Trophoblast cell (in vitro differentiated cells and primary cell): Measurements from ENCODE around the gene DLG2.
A peak's percentile ranks its signal among the peaks of the same experiment; 100 is the strongest.

Experiments used
- DNase-seq, 2 donors: peaks; one replicate each; pipeline ENCODE4 v3.0.0-alpha.2; 2016
- H2AFZ ChIP-seq: 2 replicates; pipeline ENCODE4 v1.6.1; 2013; ENCODE audit warnings: low read length, moderate library complexity, mild to moderate bottlenecking; ENCODE audit not compliant: insufficient read depth, poor library complexity
- H2AK5ac ChIP-seq: 2 replicates; pipeline ENCODE4 v1.6.1; 2013; ENCODE audit warnings: mild to moderate bottlenecking, low read length
- H2BK120ac ChIP-seq: 2 replicates; pipeline ENCODE4 v1.6.1; 2013; ENCODE audit warnings: low read length, mild to moderate bottlenecking, moderate library complexity; ENCODE audit not compliant: insufficient read depth, poor library complexity
- H2BK12ac ChIP-seq: 2 replicates; pipeline ENCODE4 v1.6.1; 2013; ENCODE audit warnings: mild to moderate bottlenecking, low read length, moderate library complexity
- H2BK5ac ChIP-seq: 2 replicates; pipeline ENCODE4 v1.6.1; 2013; ENCODE audit warnings: low read length, low read depth, moderate library complexity, mild to moderate bottlenecking; ENCODE audit not compliant: poor library complexity
- H3K14ac ChIP-seq: 2 replicates; pipeline ENCODE4 v1.6.1; 2013; ENCODE audit warnings: mild to moderate bottlenecking, low read length
- H3K18ac ChIP-seq: 2 replicates; pipeline ENCODE4 v1.6.1; 2013; ENCODE audit warnings: mild to moderate bottlenecking, low read length
- H3K23ac ChIP-seq: 2 replicates; pipeline ENCODE4 v1.6.1; 2013; ENCODE audit warnings: low read length
- H3K27ac ChIP-seq: 2 replicates; pipeline ENCODE4 v1.5.1; 2013; ENCODE audit warnings: low read depth, mild to moderate bottlenecking, inconsistent platforms, low read length, moderate library complexity
- H3K27me3 ChIP-seq: 2 replicates; pipeline ENCODE4 v1.6.1; 2013; ENCODE audit warnings: inconsistent platforms, mild to moderate bottlenecking, low read length, moderate library complexity; ENCODE audit not compliant: insufficient read depth
- H3K36me3 ChIP-seq, 2 experiments: 1 replicate in 1 of 2; 2 replicates in 1 of 2; pipeline ENCODE4 v1.6.1; 2013; ENCODE audit warnings: low read length in 2 of 2, mild to moderate bottlenecking in 2 of 2, moderate library complexity in 1 of 2; ENCODE audit not compliant: insufficient read depth in 2 of 2, control insufficient read depth in 1 of 2
- H3K4ac ChIP-seq: 2 replicates; pipeline ENCODE4 v1.6.1; 2013; ENCODE audit warnings: low read depth, mild to moderate bottlenecking, low read length, moderate library complexity
- H3K4me1 ChIP-seq, 2 experiments: 1 replicate in 1 of 2; 2 replicates in 1 of 2; pipeline ENCODE4 v1.6.1; 2013; ENCODE audit warnings: low read length in 2 of 2, mild to moderate bottlenecking in 2 of 2, moderate library complexity in 1 of 2; ENCODE audit not compliant: insufficient read depth in 2 of 2, control insufficient read depth in 1 of 2
- H3K4me2 ChIP-seq: 2 replicates; pipeline ENCODE4 v1.6.1; 2013; ENCODE audit warnings: inconsistent platforms, mild to moderate bottlenecking, low read length, moderate library complexity
- H3K4me3 ChIP-seq: 2 replicates; pipeline ENCODE4 v1.5.1; 2013; ENCODE audit warnings: mild to moderate bottlenecking, low read depth, low read length, inconsistent platforms
- H3K79me1 ChIP-seq: one replicate; pipeline ENCODE4 v1.6.1; 2013; ENCODE audit warnings: low read length
- H3K79me2 ChIP-seq: 2 replicates; pipeline ENCODE4 v1.6.1; 2013; ENCODE audit warnings: low read length, mild to moderate bottlenecking; ENCODE audit not compliant: control insufficient read depth, insufficient read depth, poor library complexity
- H3K9ac ChIP-seq: 2 replicates; pipeline ENCODE4 v1.6.1; 2013; ENCODE audit warnings: mild to moderate bottlenecking, low read length
- H3K9me3 ChIP-seq: 2 replicates; pipeline ENCODE4 v1.6.1; 2013; ENCODE audit warnings: low read depth, mild to moderate bottlenecking, control low read depth, inconsistent platforms, low read length; ENCODE audit not compliant: insufficient read depth
- H4K12ac ChIP-seq: 2 replicates; pipeline ENCODE4 v1.6.1; 2013; ENCODE audit warnings: low read depth, mild to moderate bottlenecking, low read length, moderate library complexity
- H4K8ac ChIP-seq: 2 replicates; pipeline ENCODE4 v1.6.1; 2013; ENCODE audit warnings: low read depth, mild to moderate bottlenecking, low read length, moderate library complexity
- H4K91ac ChIP-seq: one replicate; pipeline ENCODE4 v1.6.1; 2013; ENCODE audit warnings: low read depth, mild to moderate bottlenecking, low read length, moderate library complexity
- WGBS: extraction: QIAGEN DNeasy Blood & Tissue Kit; methylation state at CpG from one replicate; pipeline ENCODE4 v1.1.7; 2013; ENCODE audit warnings: missing lambda C conversion rate; ENCODE audit not compliant: insufficient read length, insufficient coverage; ENCODE audit errors: extremely low coverage; 5-methylcytosine and 5-hydroxymethylcytosine counted together

Gene DLG2

DNA sequence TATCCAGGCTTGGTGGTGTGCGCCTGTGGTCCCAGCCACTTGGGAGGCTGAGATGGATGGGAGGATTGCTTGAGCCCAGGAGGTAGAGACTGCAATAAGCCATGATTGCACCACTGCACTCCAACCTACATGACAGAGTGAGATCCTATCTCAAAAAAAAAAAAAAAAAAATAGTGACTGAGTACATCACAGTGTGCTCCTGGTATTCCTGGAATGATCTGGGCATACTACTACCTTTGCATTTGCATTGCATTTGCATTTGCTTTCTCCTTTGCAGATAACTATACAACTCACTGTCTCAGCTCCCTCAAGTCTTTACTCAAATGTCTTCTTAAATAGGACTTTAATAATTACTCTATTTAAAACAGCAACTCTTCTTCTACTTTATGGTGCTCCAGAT lies 51.8 kb downstream of the DLG2 start:
- DNase-seq, result peak; percentile 40 to 78
- H3K27me3 ChIP-seq, result no peaks in the 10 kb centered on the region
- H2AFZ ChIP-seq, result no peak overlapping the region
- H2BK120ac ChIP-seq, result no peak overlapping the region
- H3K36me3 ChIP-seq, result peaks cover 0 to 2% of the 10 kb centered on the region in 2 experiments
- no peak overlapping the region for H3K4me3 ChIP-seq
- H3K9ac ChIP-seq, result no peak overlapping the region
- H3K14ac ChIP-seq, result no peak overlapping the region
- no peak overlapping the region for H3K23ac ChIP-seq
- no peaks in the 10 kb centered on the region for H3K79me2 ChIP-seq
- no peaks in the 10 kb centered on the region for H3K9me3 ChIP-seq
- no peak overlapping the region for H3K4me2 ChIP-seq
- no CpG with 5 or more reads among the region's 1 CpG for WGBS
- no peak overlapping the region for H3K18ac ChIP-seq
- H3K27ac ChIP-seq, result no peak overlapping the region
- H4K12ac ChIP-seq, result no peak overlapping the region
- no peaks in the 10 kb centered on the region for H3K79me1 ChIP-seq
- no peak overlapping the region for H4K8ac ChIP-seq
- no peak overlapping the region for H4K91ac ChIP-seq
- no peak overlapping the region for H2BK5ac ChIP-seq
- no peak overlapping the region for H3K4ac ChIP-seq
- H2BK12ac ChIP-seq, result no peak overlapping the region
- no peaks in the 10 kb centered on the region for H3K4me1 ChIP-seq
- H2AK5ac ChIP-seq, result no peak overlapping the region

- Histone ChIP-seq H4K8ac (no peak overlapping the region), H3K4ac (no peak overlapping the region), H3K36me3 (peaks cover 0 to 2% of the 10 kb centered on the region in 2 experiments), H3K4me3 (no peak overlapping the region), H4K91ac (no peak overlapping the region), H2BK5ac (no peak overlapping the region), H2BK12ac (no peak overlapping the region), H3K79me2 (no peaks in the 10 kb centered on the region), H3K18ac (no peak overlapping the region), H4K12ac (no peak overlapping the region), H3K9ac (no peak overlapping the region), H3K27me3 (no peaks in the 10 kb centered on the region), H2AFZ (no peak overlapping the region), H2BK120ac (no peak overlapping the region), H3K9me3 (no peaks in the 10 kb centered on the region), H3K79me1 (no peaks in the 10 kb centered on the region), H3K4me1 (no peaks in the 10 kb centered on the region), H3K4me2 (no peak overlapping the region), H3K23ac (no peak overlapping the region), H3K14ac (no peak overlapping the region), H2AK5ac (no peak overlapping the region), H3K27ac (no peak overlapping the region)
- no CpG with 5 or more reads among the region's 2 CpGs for WGBS
- DNase-seq, result no peak
These were observed 55.1 kb downstream of the DLG2 start for GRCh38 chr11:85572056-85572455.

DNA sequence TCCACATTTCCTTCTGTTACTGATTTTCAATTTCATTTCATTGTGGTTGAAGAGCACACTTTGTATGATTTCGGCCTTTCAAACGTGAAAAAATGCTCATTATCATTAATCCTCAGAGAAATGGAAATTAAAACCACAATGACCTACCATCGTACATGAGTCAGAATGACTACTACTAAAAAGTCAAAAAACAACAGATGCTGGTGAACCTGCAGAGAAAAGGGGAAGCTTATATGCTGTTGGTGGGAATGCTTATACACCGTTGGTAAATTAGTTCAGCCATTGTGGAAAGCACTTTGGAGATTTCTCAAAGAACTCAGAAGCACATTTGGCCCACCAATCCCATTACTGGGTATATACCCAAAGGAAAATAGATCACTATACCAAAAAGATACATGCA lies 57.6 kb downstream of the DLG2 start:
- no CpG with 5 or more reads among the region's 4 CpGs for WGBS

GRCh38 chr11:85558411-85558810 lies 68.7 kb downstream of the DLG2 start:
- Histone ChIP-seq H4K91ac (no peak overlapping the region), H3K9me3 (no peaks in the 10 kb centered on the region), H2BK120ac (no peak overlapping the region), H3K14ac (no peak overlapping the region), H3K18ac (no peak overlapping the region), H3K23ac (no peak overlapping the region), H3K36me3 (no peaks in the 10 kb centered on the region), H3K79me2 (no peaks in the 10 kb centered on the region), H3K27ac (no peak overlapping the region), H2AFZ (no peak overlapping the region), H3K4ac (no peak overlapping the region), H3K4me3 (no peak overlapping the region), H3K79me1 (no peaks in the 10 kb centered on the region), H4K8ac (no peak overlapping the region), H3K9ac (no peak overlapping the region), H2BK5ac (no peak overlapping the region), H3K27me3 (no peaks in the 10 kb centered on the region), H3K4me1 (no peaks in the 10 kb centered on the region), H3K4me2 (no peak overlapping the region), H4K12ac (no peak overlapping the region), H2BK12ac (no peak overlapping the region), H2AK5ac (no peak overlapping the region)
- WGBS, result no CpG with 5 or more reads among the region's 2 CpGs
- no peak for DNase-seq

More for the DNA sequence above, 57.6 kb downstream of the DLG2 start:
- no peak overlapping the region for H3K9ac ChIP-seq
- H3K4me2 ChIP-seq, result no peak overlapping the region
- no peak overlapping the region for H3K4me3 ChIP-seq
- no peaks in the 10 kb centered on the region for H3K27me3 ChIP-seq
- no peak overlapping the region for H3K23ac ChIP-seq
- H4K8ac ChIP-seq, result no peak overlapping the region
- no peak for DNase-seq
- H3K14ac ChIP-seq, result no peak overlapping the region
- no peak overlapping the region for H2AFZ ChIP-seq
- no peak overlapping the region for H2BK5ac ChIP-seq
- H3K4ac ChIP-seq, result no peak overlapping the region
- no peak overlapping the region for H4K91ac ChIP-seq
- H3K27ac ChIP-seq, result no peak overlapping the region
- H2BK120ac ChIP-seq, result no peak overlapping the region
- no peaks in the 10 kb centered on the region for H3K9me3 ChIP-seq
- H2AK5ac ChIP-seq, result no peak overlapping the region
- H3K18ac ChIP-seq, result no peak overlapping the region
- no peak overlapping the region for H4K12ac ChIP-seq
- no peak overlapping the region for H2BK12ac ChIP-seq
- H3K36me3 ChIP-seq, result no peaks in the 10 kb centered on the region
- H3K4me1 ChIP-seq, result no peaks in the 10 kb centered on the region
- H3K79me1 ChIP-seq, result no peaks in the 10 kb centered on the region
- no peaks in the 10 kb centered on the region for H3K79me2 ChIP-seq
